Fibroblast of lung (primary cell): ENCODE data around the gene CD151.
A peak's percentile ranks its signal among the peaks of the same experiment; 100 is the strongest.

Source experiments
- EZH2 ChIP-seq: IDR thresholded peaks from 2 replicates; pipeline ENCODE4 v1.5.1; 2012; ENCODE audit warnings: low read length, control low read depth, mild to moderate bottlenecking; ENCODE audit errors: missing control alignments
- TF ChIP-seq, protein P1 (sequence below), 2 donors: IDR thresholded peaks in 1 of 2; conservative IDR thresholded peaks in 1 of 2; 1 replicate in 1 of 2; 2 replicates in 1 of 2; pipeline ENCODE4 v1.5.1; 2011 to 2012; ENCODE audit warnings: low read length in 2 of 2, control low read depth in 1 of 2, inconsistent platforms in 1 of 2, low read depth in 1 of 2, mild to moderate bottlenecking in 1 of 2

DNA sequence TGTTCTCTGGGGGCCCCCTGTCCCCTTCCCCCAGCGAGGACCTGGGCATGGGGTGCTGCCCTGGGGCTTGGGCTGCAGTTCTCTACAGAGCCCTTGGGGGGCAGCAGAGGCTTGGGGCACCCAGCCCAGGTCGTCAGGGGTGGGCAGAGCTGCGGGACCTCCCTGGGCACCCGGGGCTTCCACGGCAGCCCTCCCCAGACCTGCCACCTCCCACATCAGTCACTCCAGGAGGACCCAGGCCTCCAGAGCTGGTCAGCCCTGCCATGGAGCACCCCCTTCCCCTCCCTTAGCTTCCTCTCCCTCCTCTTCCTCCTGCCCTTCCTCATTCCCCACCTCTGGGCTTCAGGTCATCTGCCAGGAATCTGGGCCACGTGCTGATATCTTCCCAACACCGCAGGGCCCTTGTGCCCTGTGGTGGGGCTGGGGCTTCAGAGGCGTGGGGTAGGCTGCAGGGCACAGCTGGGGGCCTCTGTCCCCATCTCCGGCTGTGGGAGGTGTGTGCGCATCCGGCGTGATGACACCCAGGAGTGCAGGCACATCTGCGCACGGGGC, 15.7 kb downstream of the CD151 start:
- TF ChIP-seq, protein P1, sequence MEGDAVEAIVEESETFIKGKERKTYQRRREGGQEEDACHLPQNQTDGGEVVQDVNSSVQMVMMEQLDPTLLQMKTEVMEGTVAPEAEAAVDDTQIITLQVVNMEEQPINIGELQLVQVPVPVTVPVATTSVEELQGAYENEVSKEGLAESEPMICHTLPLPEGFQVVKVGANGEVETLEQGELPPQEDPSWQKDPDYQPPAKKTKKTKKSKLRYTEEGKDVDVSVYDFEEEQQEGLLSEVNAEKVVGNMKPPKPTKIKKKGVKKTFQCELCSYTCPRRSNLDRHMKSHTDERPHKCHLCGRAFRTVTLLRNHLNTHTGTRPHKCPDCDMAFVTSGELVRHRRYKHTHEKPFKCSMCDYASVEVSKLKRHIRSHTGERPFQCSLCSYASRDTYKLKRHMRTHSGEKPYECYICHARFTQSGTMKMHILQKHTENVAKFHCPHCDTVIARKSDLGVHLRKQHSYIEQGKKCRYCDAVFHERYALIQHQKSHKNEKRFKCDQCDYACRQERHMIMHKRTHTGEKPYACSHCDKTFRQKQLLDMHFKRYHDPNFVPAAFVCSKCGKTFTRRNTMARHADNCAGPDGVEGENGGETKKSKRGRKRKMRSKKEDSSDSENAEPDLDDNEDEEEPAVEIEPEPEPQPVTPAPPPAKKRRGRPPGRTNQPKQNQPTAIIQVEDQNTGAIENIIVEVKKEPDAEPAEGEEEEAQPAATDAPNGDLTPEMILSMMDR (conservative IDR thresholded peaks at IDR 0.05 in 1 of 2, IDR thresholded peaks at IDR 0.05 in 1 of 2; ENCODE audit: low read depth in 1 of 2, low read length in 2 of 2), result peak; percentile 82 to 87
- no peak for TF ChIP-seq EZH2
